A673 (cell line): ENCODE measurements around the gene GBX2. TPM values are rescaled to one million over a fixed set of nuclear protein-coding genes. Genes with fewer than 3 reads are reported as not detected.
A peak's percentile ranks its signal among the peaks of the same experiment; 100 is the strongest.

Experiments used
- BruUV-seq: library from RNA; stranded (reverse); fragments of 400-500 nt; replicated peaks from 2 replicates; lab custom pipeline; 2021; lab: Mats Ljungman, UMichigan
- CTCF ChIA-PET: fragments of 300-600 bp; sonication (Branson Sonifier 250); formaldehyde crosslinking; loops from one replicate; lab custom pipeline; 2022; ENCODE audit warnings: antibody characterized with exemption; lab: Charles Lee
- POLR2A ChIA-PET: fragments of 300-600 bp; sonication (Branson Sonifier 250); formaldehyde crosslinking; loops from one replicate; lab custom pipeline; 2022; ENCODE audit warnings: antibody characterized with exemption; ENCODE audit not compliant: low non-redundant PET; lab: Charles Lee
- DNase-seq: peaks from one replicate; pipeline ENCODE4 v3.0.0-alpha.2; 2015; ENCODE audit warnings: low spot score
- H3K27ac ChIP-seq: fragments of 200-600 bp; sonication (generic); 2 replicates; pipeline ENCODE4 v1.5.1; 2016; ENCODE audit warnings: mixed run types, low read depth, mild to moderate bottlenecking, mixed read lengths, antibody characterized with exemption, low read length; ENCODE audit not compliant: poor library complexity, severe bottlenecking
- H3K27me3 ChIP-seq: fragments of 200-600 bp; sonication (generic); replicated peaks from 2 replicates; pipeline ENCODE4 v1.6.1; 2017; ENCODE audit warnings: mixed run types, low read depth, mild to moderate bottlenecking, mixed read lengths, antibody characterized with exemption, low read length; ENCODE audit not compliant: insufficient read depth, poor library complexity
- H3K36me3 ChIP-seq: fragments of 200-600 bp; sonication (generic); 2 replicates; pipeline ENCODE4 v1.6.1; 2016; ENCODE audit warnings: mixed run types, mild to moderate bottlenecking, mixed read lengths, antibody characterized with exemption, low read length; ENCODE audit not compliant: insufficient read depth, poor library complexity, severe bottlenecking
- H3K4me1 ChIP-seq: fragments of 200-600 bp; sonication (generic); 2 replicates; pipeline ENCODE4 v1.6.1; 2017; ENCODE audit warnings: mixed run types, mild to moderate bottlenecking, mixed read lengths, antibody characterized with exemption, low read length; ENCODE audit not compliant: insufficient read depth, poor library complexity, severe bottlenecking
- H3K4me3 ChIP-seq: fragments of 200-600 bp; sonication (generic); 2 replicates; pipeline ENCODE4 v1.5.1; 2016; ENCODE audit warnings: low read depth, mixed run types, mild to moderate bottlenecking, mixed read lengths, low read length; ENCODE audit not compliant: poor library complexity, severe bottlenecking
- H3K9me3 ChIP-seq: fragments of 200-600 bp; sonication (generic); 2 replicates; pipeline ENCODE4 v1.6.1; 2016; ENCODE audit warnings: mixed run types, low read depth, mild to moderate bottlenecking, mixed read lengths, antibody characterized with exemption, low read length; ENCODE audit not compliant: poor library complexity, severe bottlenecking
- CTCF ChIP-seq: fragments of 300-800, 200-600 bp; sonication (generic); conservative IDR thresholded peaks from 2 replicates; pipeline ENCODE4 v1.5.1; 2017; ENCODE audit warnings: low read depth, mild to moderate bottlenecking, antibody characterized with exemption, low read length, moderate library complexity, mixed read lengths
- EZH2 ChIP-seq: fragments of 200-600 bp; sonication (generic); IDR thresholded peaks from 2 replicates; pipeline ENCODE4 v1.6.1; 2017; ENCODE audit warnings: borderline replicate concordance, low read depth, mild to moderate bottlenecking, mixed read lengths, antibody characterized with exemption, low read length; ENCODE audit not compliant: poor library complexity, severe bottlenecking
- intact Hi-C: fragments of 100-400 bp; cut with micrococcal nuclease; formaldehyde crosslinking; loops from one replicate; pipeline ENCODE4 v1.10.0; 2022; ENCODE audit not compliant: unreplicated experiment
- total RNA-seq: library from RNA; stranded (reverse); gene quantifications from 2 replicates; pipeline ENCODE4 v1.2.3, GENCODE V29; 2021

The GBX2 gene
- total RNA-seq, 1 experiment from 2014 or later, result not detected

DNA sequence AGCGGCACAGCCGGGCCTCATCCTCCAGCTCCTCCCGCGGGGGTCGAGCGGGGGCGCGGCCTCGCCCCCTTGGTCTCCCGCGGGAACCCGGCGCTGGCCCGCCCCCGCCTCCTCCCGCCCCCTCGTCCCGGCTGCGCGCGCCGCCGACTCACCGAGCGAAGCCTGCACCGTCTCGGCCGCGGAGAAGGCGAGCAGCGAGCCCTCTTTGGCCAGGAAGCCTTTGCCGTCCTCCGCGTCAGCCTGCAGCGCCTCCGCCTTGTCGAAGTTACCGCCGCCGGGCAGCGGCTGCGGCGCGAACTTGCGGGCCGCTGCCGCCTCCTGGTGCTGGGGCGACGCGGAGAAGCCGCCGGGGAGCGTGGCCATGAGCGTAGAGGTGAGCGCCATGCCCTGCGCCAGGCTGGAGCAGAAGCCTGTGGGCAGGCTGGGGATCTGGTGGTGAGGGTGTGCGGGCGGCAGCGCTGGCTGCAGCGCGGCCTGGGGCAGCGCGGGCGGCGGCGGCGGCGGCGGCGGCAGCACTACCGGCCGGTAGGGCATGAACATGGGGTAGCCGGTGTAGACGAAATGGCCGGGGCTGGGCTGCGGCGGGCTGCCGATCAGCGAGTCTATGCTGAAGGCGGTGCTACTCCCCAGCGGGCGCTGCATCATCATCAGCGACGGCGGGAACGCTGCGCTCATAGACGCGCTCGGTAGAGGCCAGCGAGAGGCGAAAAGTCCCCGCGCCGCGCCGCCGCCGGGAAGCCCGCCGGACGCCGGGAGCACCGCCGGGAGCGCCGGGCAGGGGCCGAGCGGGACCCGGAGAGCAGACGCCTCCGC lies 683 bp downstream of the GBX2 start:
- DNase-seq, result peak; percentile 35
- CTCF ChIA-PET, result interaction anchor here (2.0 kb wide), 1 partner anchor 11 kb away, joined by 5 read pairs; no protein-coding TSS in a partner anchor
- Histone ChIP-seq H3K9me3 (no peaks in the 10 kb centered on the region), H3K27ac (no peak overlapping the region), H3K27me3 (peaks cover 100% of the 10 kb centered on the region), H3K4me1 (peaks cover 32% of the 10 kb centered on the region), H3K4me3 (peak overlapping the region; percentile 37), H3K36me3 (no peaks in the 10 kb centered on the region)
- POLR2A ChIA-PET, result no interaction called here
- TF ChIP-seq EZH2, result peak; percentile 65
- peak; percentile 35 for TF ChIP-seq CTCF
- intact Hi-C loops, result no loop called here
- BruUV-seq, result no TSS peak

DNA sequence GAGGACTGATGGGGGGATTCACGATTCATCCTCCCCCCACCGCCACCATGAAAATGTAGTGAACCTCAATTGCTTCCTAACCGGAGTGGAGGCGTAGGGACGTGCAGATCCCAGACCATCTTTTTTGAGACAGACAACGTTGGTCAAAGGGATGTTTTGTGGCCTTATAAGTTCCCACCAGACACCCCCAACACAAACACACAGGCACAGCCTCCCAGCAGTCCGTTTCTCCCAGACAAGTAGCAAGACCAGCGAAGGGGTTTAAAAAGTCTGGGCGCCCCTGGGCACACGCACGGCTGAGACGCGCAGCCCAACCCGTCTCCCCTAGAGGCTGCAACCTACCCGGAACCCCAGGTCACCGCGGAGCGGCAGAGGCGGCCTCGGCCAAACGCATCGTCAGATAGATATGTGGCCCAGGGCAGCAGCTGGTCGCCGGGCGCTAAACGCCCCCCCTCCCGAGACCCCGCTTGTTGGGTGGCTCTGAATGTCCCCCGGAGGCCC lies 1.3 kb downstream of the GBX2 start:
- Histone ChIP-seq H3K4me1 (peaks cover 25% of the 10 kb centered on the region), H3K27me3 (peaks cover 96% of the 10 kb centered on the region), H3K9me3 (no peaks in the 10 kb centered on the region), H3K36me3 (no peaks in the 10 kb centered on the region), H3K4me3 (peak overlapping the region; percentile 37), H3K27ac (no peak overlapping the region)
- TF ChIP-seq EZH2, result peak; percentile 39
- no peak for TF ChIP-seq CTCF
- intact Hi-C loops, result no loop called here
- BruUV-seq, result no TSS peak
- DNase-seq, result no peak
- ChIA-PET CTCF (interaction anchor here (1.0 kb wide), 1 partner anchor 11 kb away, joined by 3 read pairs; no protein-coding TSS in a partner anchor), POLR2A (no interaction called here)

DNA sequence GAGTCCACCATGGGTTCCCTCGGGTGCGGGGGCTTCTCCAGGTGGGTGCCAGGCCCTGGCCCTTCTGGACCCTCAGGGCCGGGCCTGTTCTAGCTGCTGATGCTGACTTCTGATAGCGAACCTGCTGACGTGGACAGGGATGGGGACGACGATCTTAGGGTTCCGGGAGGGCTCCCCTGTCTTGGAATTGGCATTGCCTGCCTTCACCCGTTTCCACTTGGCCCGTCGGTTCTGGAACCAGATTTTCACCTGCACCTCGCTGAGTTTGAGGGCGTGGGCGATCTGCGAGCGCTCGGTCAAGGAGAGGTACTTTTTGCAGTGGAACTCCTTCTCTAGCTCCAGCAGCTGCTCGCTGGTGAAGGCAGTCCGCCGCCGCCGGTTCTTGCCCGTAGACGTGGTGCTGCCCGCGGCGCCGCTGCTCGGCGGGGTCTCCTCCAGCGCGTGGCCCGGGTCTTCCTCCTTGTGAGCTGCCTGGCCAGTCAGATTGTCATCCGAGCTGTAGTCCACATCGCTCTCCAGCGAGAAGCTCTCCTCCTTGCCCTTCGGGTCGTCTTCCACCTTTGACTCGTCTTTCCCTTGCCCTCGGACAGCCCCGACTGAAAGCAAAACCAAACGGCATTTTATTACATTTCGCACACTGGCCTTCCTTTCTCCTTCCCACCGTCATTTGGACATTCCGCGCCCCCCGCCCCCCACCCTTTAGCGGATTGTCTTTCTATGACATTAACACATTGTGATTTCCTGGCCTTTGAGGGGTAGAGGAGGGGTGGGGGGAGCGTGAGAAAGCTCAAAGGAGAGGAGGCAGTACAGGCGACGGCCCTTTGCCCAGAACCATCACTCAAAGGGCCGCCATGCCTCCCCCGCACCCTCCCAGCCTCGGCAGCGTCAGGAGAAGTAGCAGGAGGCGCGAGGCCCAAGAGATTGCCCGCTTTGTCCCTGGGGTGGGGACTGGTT lies 2.1 kb downstream of the GBX2 start:
- Histone ChIP-seq H3K4me1 (peaks cover 18% of the 10 kb centered on the region), H3K36me3 (no peaks in the 10 kb centered on the region), H3K9me3 (no peaks in the 10 kb centered on the region), H3K27me3 (peaks cover 89% of the 10 kb centered on the region), H3K4me3 (peak overlapping the region; percentile 37), H3K27ac (no peak overlapping the region)
- ChIA-PET CTCF (interaction anchor here (0.7 to 1.0 kb wide), 2 partner anchors 11 to 168 kb away, joined by 3 read pairs; no protein-coding TSS in a partner anchor), POLR2A (no interaction called here)
- DNase-seq, result no peak
- TF ChIP-seq EZH2 (peak; percentile 58), CTCF (no peak)
- intact Hi-C loops, result no loop called here
- no TSS peak for BruUV-seq
